ENCODE data around the gene RPL37A.
A peak's percentile ranks its signal among the peaks of the same experiment; 100 is the strongest.
"Not testable (repeated sequence)": the region's sequence is repeated elsewhere in the genome, so short reads cannot be mapped to it uniquely, and the experiment has no call there.

Gene RPL37A

GRCh38 chr2:216517447-216518225, 19.0 kb downstream of the RPL37A start:
- Histone ChIP-seq H3K36me3 (ENCODE audit: low read length) (no peaks in the 10 kb centered on the region), H2AFZ (ENCODE audit: low read depth, low read length, severe bottlenecking) (no peak overlapping the region), H3K9me3 (ENCODE audit: insufficient read depth, low read length) (no peaks in the 10 kb centered on the region), H3K9me2 (replicated peaks; ENCODE audit: insufficient read depth, low read length) (no peaks in the 10 kb centered on the region), H3K4me2 (ENCODE audit: low read depth, low read length, poor library complexity, severe bottlenecking) (no peak overlapping the region), H3K79me2 (ENCODE audit: insufficient read depth, low read length) (no peaks in the 10 kb centered on the region), H4K20me1 (ENCODE audit: low read depth, low read length) (no peaks in the 10 kb centered on the region), H3K9ac (ENCODE audit: low read length) (no peak overlapping the region), H3K27me3 (ENCODE audit: low read length) (no peaks in the 10 kb centered on the region), H3F3A (ENCODE audit: insufficient read depth) (0 out of 2 replicates have a peak, but pooled peaks cover 5% of the 10 kb centered on the region), H3K4me3 (ENCODE audit: insufficient read depth, low read length, poor library complexity, severe bottlenecking) (no peak overlapping the region), H3K27ac (ENCODE audit: low read depth, low read length) (no peak overlapping the region)
- TF ChIP-seq EZH2phosphoT487 (conservative IDR thresholded peaks at IDR 0.05; ENCODE audit: low read length) (no peak), CTCF (IDR thresholded peaks at IDR 0.05; ENCODE audit: insufficient read depth, low read length, poor library complexity, severe bottlenecking) (no peak)

- H3K4me3 ChIP-seq (ENCODE audit: insufficient read depth, low read length, poor library complexity, severe bottlenecking); H3K36me3 ChIP-seq (ENCODE audit: low read length); H3K9me2 ChIP-seq (replicated peaks; ENCODE audit: insufficient read depth, low read length); H3K9ac ChIP-seq (ENCODE audit: low read length); H3K27ac ChIP-seq (ENCODE audit: low read depth, low read length); H4K20me1 ChIP-seq (ENCODE audit: low read depth, low read length); H3K27me3 ChIP-seq (ENCODE audit: low read length); H3K4me2 ChIP-seq (ENCODE audit: low read depth, low read length, poor library complexity, severe bottlenecking); H3K9me3 ChIP-seq (ENCODE audit: insufficient read depth, low read length); H3F3A ChIP-seq (ENCODE audit: insufficient read depth); H3K79me2 ChIP-seq (ENCODE audit: insufficient read depth, low read length); H2AFZ ChIP-seq (ENCODE audit: low read depth, low read length, severe bottlenecking): not testable (repeated sequence)
Measured at GRCh38 chr2:216518566-216519119, 20.0 kb downstream of the RPL37A start.

GRCh38 chr2:216519154-216519762, 20.6 kb downstream of the RPL37A start:
- no peaks in the 10 kb centered on the region for H3K9me3 ChIP-seq (ENCODE audit: insufficient read depth, low read length)
- no peak overlapping the region for H3K9ac ChIP-seq (ENCODE audit: low read length)
- H3K9me2 ChIP-seq (replicated peaks; ENCODE audit: insufficient read depth, low read length), result no peaks in the 10 kb centered on the region
- no peak overlapping the region for H2AFZ ChIP-seq (ENCODE audit: low read depth, low read length, severe bottlenecking)
- H3F3A ChIP-seq (ENCODE audit: insufficient read depth), result 0 out of 2 replicates have a peak, but pooled peaks cover 2% of the 10 kb centered on the region
- no peaks in the 10 kb centered on the region for H3K27me3 ChIP-seq (ENCODE audit: low read length)
- H3K36me3 ChIP-seq (ENCODE audit: low read length), result no peaks in the 10 kb centered on the region
- H3K27ac ChIP-seq (ENCODE audit: low read depth, low read length), result no peak overlapping the region
- no peak overlapping the region for H3K4me2 ChIP-seq (ENCODE audit: low read depth, low read length, poor library complexity, severe bottlenecking)
- H3K4me3 ChIP-seq (ENCODE audit: insufficient read depth, low read length, poor library complexity, severe bottlenecking), result no peak overlapping the region
- no peaks in the 10 kb centered on the region for H4K20me1 ChIP-seq (ENCODE audit: low read depth, low read length)
- H3K79me2 ChIP-seq (ENCODE audit: insufficient read depth, low read length), result no peaks in the 10 kb centered on the region
- TF ChIP-seq CTCF (IDR thresholded peaks at IDR 0.05; ENCODE audit: insufficient read depth, low read length, poor library complexity, severe bottlenecking) (peak; percentile 47), EZH2phosphoT487 (conservative IDR thresholded peaks at IDR 0.05; ENCODE audit: low read length) (no peak)

GRCh38 chr2:216520112-216520511, 21.5 kb downstream of the RPL37A start:
- H3K27me3 ChIP-seq (ENCODE audit: low read length), result no peaks in the 10 kb centered on the region
- H3K79me2 ChIP-seq (ENCODE audit: insufficient read depth, low read length), result no peaks in the 10 kb centered on the region
- no peaks in the 10 kb centered on the region for H3K9me2 ChIP-seq (replicated peaks; ENCODE audit: insufficient read depth, low read length)
- TF ChIP-seq EZH2phosphoT487 (conservative IDR thresholded peaks at IDR 0.05; ENCODE audit: low read length) (no peak), CTCF (IDR thresholded peaks at IDR 0.05; ENCODE audit: insufficient read depth, low read length, poor library complexity, severe bottlenecking) (no peak)
- H3K4me2 ChIP-seq (ENCODE audit: low read depth, low read length, poor library complexity, severe bottlenecking), result no peak overlapping the region
- no peaks in the 10 kb centered on the region for H3K36me3 ChIP-seq (ENCODE audit: low read length)
- no peaks in the 10 kb centered on the region for H4K20me1 ChIP-seq (ENCODE audit: low read depth, low read length)
- H3F3A ChIP-seq (ENCODE audit: insufficient read depth), result no peaks in the 10 kb centered on the region
- H3K9me3 ChIP-seq (ENCODE audit: insufficient read depth, low read length), result no peaks in the 10 kb centered on the region
- H2AFZ ChIP-seq (ENCODE audit: low read depth, low read length, severe bottlenecking), result no peak overlapping the region
- no peak overlapping the region for H3K27ac ChIP-seq (ENCODE audit: low read depth, low read length)
- H3K4me3 ChIP-seq (ENCODE audit: insufficient read depth, low read length, poor library complexity, severe bottlenecking), result no peak overlapping the region
- no peak overlapping the region for H3K9ac ChIP-seq (ENCODE audit: low read length)
